ENCODE measurements around the gene USP49.

USP49 gene

GRCh38 chr6:41748542-41748941 is 146.6 kb downstream of the USP49 start:
- DNase-seq = no peak

GRCh38 chr6:41748102-41748477 is 147.1 kb downstream of the USP49 start:
- DNase-seq = no peak

- DNase-seq = no peak
These were observed 147.7 kb downstream of the USP49 start, which contains the start of gene PGC for GRCh38 chr6:41747256-41748101. Gene PGC, minus strand, starts transcription at chr6:41747397. Its CDS starts 63 bp downstream, at chr6:41747334.

DNA sequence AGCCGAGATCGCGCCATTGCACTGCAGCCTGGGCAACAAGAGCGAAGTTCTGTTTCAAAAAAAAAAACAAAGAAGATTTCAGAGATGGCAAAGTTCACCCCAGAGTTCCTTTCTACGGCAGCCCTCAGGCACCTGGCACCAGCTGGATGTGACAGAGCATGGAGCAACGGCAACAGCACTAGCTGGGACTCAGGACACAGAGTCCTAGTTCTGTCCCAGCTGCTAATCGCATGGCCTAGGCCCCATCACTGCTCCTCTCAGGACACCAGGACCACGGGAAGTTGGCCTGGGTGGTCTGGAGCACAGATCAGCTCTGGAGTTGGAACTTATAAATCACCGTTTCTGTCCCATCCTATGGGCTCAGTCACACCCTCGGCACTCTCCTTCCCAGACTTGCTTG is 149.1 kb downstream of the USP49 start:
- DNase-seq = no peak

- no peak for DNase-seq
These were observed 150.9 kb downstream of the USP49 start for GRCh38 chr6:41744236-41744787.

DNA sequence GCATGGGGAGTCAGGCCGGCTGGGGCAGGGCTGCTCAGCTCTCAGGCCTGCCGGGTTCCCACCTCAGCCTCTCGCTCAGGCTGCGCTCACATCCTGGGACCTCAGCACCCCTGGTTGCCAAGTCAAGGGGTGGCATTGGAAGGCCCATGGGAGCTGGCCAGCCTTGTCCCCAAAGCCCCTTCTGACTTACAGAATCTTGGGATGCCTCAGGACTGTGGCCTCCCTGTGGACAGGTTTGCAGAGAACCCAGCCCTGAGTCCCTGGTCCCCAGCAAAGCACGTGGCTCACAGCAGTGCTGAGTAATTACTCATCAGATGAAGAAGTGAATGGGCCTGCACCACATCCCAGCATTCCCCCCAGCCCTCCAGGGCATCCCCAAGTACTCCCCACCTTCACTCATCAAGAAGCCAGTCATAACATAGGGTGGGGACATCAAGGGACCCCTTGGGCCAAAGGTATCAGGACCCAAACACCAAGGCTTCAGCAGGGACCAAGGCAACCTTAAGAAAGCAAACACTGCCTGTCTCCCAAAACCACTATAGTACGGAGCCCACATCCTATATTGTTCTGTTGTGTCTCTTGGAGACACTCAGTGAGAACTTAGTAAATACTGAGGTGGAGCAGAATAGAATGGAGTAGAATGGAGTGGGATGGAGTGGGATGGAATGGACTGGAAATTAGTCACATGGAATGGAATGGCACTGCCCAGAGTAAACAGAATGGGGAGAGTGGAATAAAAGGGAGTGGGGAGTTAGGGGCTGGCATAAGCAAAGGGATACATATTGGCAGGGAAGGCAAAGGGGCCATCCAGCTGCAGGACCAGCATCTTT is 151.6 kb downstream of the USP49 start:
- no peak for DNase-seq

GRCh38 chr6:41741625-41742490 is 153.3 kb downstream of the USP49 start:
- DNase-seq = no peak

- DNase-seq = no peak
These were observed 154.6 kb downstream of the USP49 start for GRCh38 chr6:41740366-41741162.
